ENCODE measurements around the gene CD28. TPM values are rescaled to one million over a fixed set of nuclear protein-coding genes. Genes with fewer than 3 reads are reported as not detected.

The CD28 gene
- total RNA-seq, 2 experiments from 2014 or later = 128 to 130 TPM

- peaks cover 81% of the 10 kb centered on the region for H3K4me1 Mint-ChIP-seq (ENCODE audit: low read depth)
- no peak overlapping the region for H3K27ac Mint-ChIP-seq
- peaks cover 52% of the 10 kb centered on the region for H3K36me3 Mint-ChIP-seq (ENCODE audit: low read depth)
- ATAC-seq (ENCODE audit: poor library complexity) = no peak
- ChIA-PET POLR2A (interaction anchor here (2.4 to 11.9 kb wide), 2 partner anchors 12 to 32 kb away, joined by 8 to 621 read pairs; partner anchors contain the start of gene CD28), CTCF (no interaction called here)
- no peak for DNase-seq
- H3K4me3 Mint-ChIP-seq = no peak overlapping the region
- Histone ChIP-seq H3K27me3 (ENCODE audit: control insufficient read depth in 1 of 2, insufficient read depth in 2 of 2, low read length in 2 of 2) (no peaks in the 10 kb centered on the region), H3K4me3 (ENCODE audit: low read length) (no peak overlapping the region), H3K36me3 (ENCODE audit: insufficient read depth, low read length) (no peaks in the 10 kb centered on the region), H3K27ac (ENCODE audit: low read depth in 1 of 2, low read length in 2 of 2) (no peak overlapping the region), H3K4me1 (ENCODE audit: insufficient read depth, low read length) (peaks cover 70% of the 10 kb centered on the region), H3K9me3 (ENCODE audit: control insufficient read depth in 1 of 2, insufficient read depth in 1 of 2, low read length in 2 of 2) (no peaks in the 10 kb centered on the region)
- intact Hi-C loops (cut with DNase I, micrococcal nuclease) = loop anchor here (5.0 to 10.0 kb wide), 2 partner anchors 37 to 1100 kb away; no protein-coding TSS in a partner anchor
- TF ChIP-seq CTCF (IDR thresholded peaks at IDR 0.05) = no peak
- no peaks in the 10 kb centered on the region for H3K27me3 Mint-ChIP-seq
- no peaks in the 10 kb centered on the region for H3K9me3 Mint-ChIP-seq
Observed at GRCh38 chr2:203745267-203745666, 38.8 kb downstream of the CD28 start.

GRCh38 chr2:203748331-203749126, 42.1 kb downstream of the CD28 start:
- peak; percentile 72 for ATAC-seq (ENCODE audit: poor library complexity)
- ChIA-PET CTCF (interaction anchor here (1.0 to 2.1 kb wide), 4 partner anchors 8 to 67 kb away, joined by 3 to 11 read pairs (median 6); no protein-coding TSS in a partner anchor), POLR2A (interaction anchor here (0.5 to 4.5 kb wide), 20 partner anchors 9 to 1074 kb away, joined by 3 to 52 read pairs (median 4); partner anchors contain the start of gene RAPH1)
- H3K4me3 ChIP-seq (ENCODE audit: low read length) = no peak overlapping the region
- H3K27me3 ChIP-seq (ENCODE audit: control insufficient read depth in 1 of 2, insufficient read depth in 2 of 2, low read length in 2 of 2) = no peaks in the 10 kb centered on the region
- peak overlapping the region; percentile 74 for H3K27ac Mint-ChIP-seq
- intact Hi-C loops (cut with DNase I, micrococcal nuclease) = loop anchor here (5.0 to 10.0 kb wide), 2 partner anchors 34 to 1104 kb away; no protein-coding TSS in a partner anchor
- no peak overlapping the region for H3K27ac ChIP-seq (ENCODE audit: low read depth in 1 of 2, low read length in 2 of 2)
- H3K4me1 Mint-ChIP-seq (ENCODE audit: low read depth) = peaks cover 68% of the 10 kb centered on the region
- peaks cover 58% of the 10 kb centered on the region for H3K36me3 Mint-ChIP-seq (ENCODE audit: low read depth)
- no peak for TF ChIP-seq CTCF (IDR thresholded peaks at IDR 0.05)
- H3K4me1 ChIP-seq (ENCODE audit: insufficient read depth, low read length) = peaks cover 51% of the 10 kb centered on the region
- peak in 2 of 14 experiments; percentile 50 for DNase-seq
- H3K9me3 ChIP-seq (ENCODE audit: control insufficient read depth in 1 of 2, insufficient read depth in 1 of 2, low read length in 2 of 2) = no peaks in the 10 kb centered on the region
- H3K36me3 ChIP-seq (ENCODE audit: insufficient read depth, low read length) = no peaks in the 10 kb centered on the region
- no peaks in the 10 kb centered on the region for H3K27me3 Mint-ChIP-seq
- peak overlapping the region; percentile 47 for H3K4me3 Mint-ChIP-seq
- H3K9me3 Mint-ChIP-seq = no peaks in the 10 kb centered on the region

GRCh38 chr2:203750346-203751068, 44.1 kb downstream of the CD28 start:
- ATAC-seq (ENCODE audit: poor library complexity) = no peak
- Mint-ChIP-seq H3K4me1 (ENCODE audit: low read depth) (peaks cover 70% of the 10 kb centered on the region), H3K27me3 (no peaks in the 10 kb centered on the region), H3K27ac (peak overlapping the region; percentile 74), H3K4me3 (peak overlapping the region; percentile 36), H3K36me3 (ENCODE audit: low read depth) (peaks cover 68% of the 10 kb centered on the region), H3K9me3 (peaks cover 8% of the 10 kb centered on the region)
- POLR2A ChIA-PET = interaction anchor here (0.6 to 4.5 kb wide), 13 partner anchors 9 to 145 kb away, joined by 3 to 52 read pairs (median 5); partner anchors contain the start of genes CD28 and CTLA4
- Histone ChIP-seq H3K4me3 (ENCODE audit: low read length) (peak overlapping the region; percentile 15), H3K9me3 (ENCODE audit: control insufficient read depth in 1 of 2, insufficient read depth in 1 of 2, low read length in 2 of 2) (peaks cover 0 to 7% of the 10 kb centered on the region in 2 experiments), H3K27me3 (ENCODE audit: control insufficient read depth in 1 of 2, insufficient read depth in 2 of 2, low read length in 2 of 2) (no peaks in the 10 kb centered on the region), H3K4me1 (ENCODE audit: insufficient read depth, low read length) (peaks cover 41% of the 10 kb centered on the region), H3K36me3 (ENCODE audit: insufficient read depth, low read length) (no peaks in the 10 kb centered on the region), H3K27ac (ENCODE audit: low read depth in 1 of 2, low read length in 2 of 2) (peak overlapping the region in 1 of 2 donors; percentile 16)
- TF ChIP-seq CTCF (IDR thresholded peaks at IDR 0.05) = no peak
- intact Hi-C loops (cut with DNase I, micrococcal nuclease) = no loop called here
- CTCF ChIA-PET = interaction anchor here (0.9 to 2.1 kb wide), 2 partner anchors 10 to 207 kb away, joined by 3 to 8 read pairs; no protein-coding TSS in a partner anchor
- peak in 1 of 14 experiments; percentile 31 for DNase-seq

All from CD4-positive, alpha-beta T cell (primary cell).